CD4-positive, CD25-positive, alpha-beta regulatory T cell (primary cell): ENCODE results near the gene FAM219B. TPM values are rescaled to one million over a fixed set of nuclear protein-coding genes. Genes with fewer than 3 reads are reported as not detected.
A peak's percentile ranks its signal among the peaks of the same experiment; 100 is the strongest.
"Not testable (repeated sequence)": the region's sequence is repeated elsewhere in the genome, so short reads cannot be mapped to it uniquely, and the experiment has no call there.

ENCODE experiments used
- ATAC-seq, 2 donors: fragments of 150-1000 bp; cut with Tn5 transposase; one replicate each; pipeline ENCODE4 v1.10.0; 2021; ENCODE audit warnings: low read depth in 2 of 2, moderate number of reproducible peaks in 2 of 2, moderate library complexity in 1 of 2
- DNase-seq, 3 donors: peaks; one replicate each; pipeline versions ENCODE4 v3.0.0 to v3.0.0-alpha.2; 2012 to 2022; ENCODE audit warnings: mixed read lengths in 1 of 3
- H3K27ac ChIP-seq: one replicate; pipeline ENCODE4 v1.7.0; 2013; ENCODE audit warnings: mild to moderate bottlenecking, low read length; ENCODE audit not compliant: insufficient read depth, poor library complexity, severe bottlenecking
- H3K27me3 ChIP-seq: one replicate; pipeline ENCODE4 v1.7.0; 2013; ENCODE audit warnings: low read length; ENCODE audit not compliant: control insufficient read depth, insufficient read depth
- H3K36me3 ChIP-seq: one replicate; pipeline ENCODE4 v1.7.0; 2013; ENCODE audit warnings: mild to moderate bottlenecking, low read length, moderate library complexity; ENCODE audit not compliant: control insufficient read depth, insufficient read depth
- H3K4me1 ChIP-seq: 2 replicates; pipeline ENCODE4 v1.7.0; 2013; ENCODE audit warnings: mild to moderate bottlenecking, low read length; ENCODE audit not compliant: insufficient read depth, control insufficient read depth, poor library complexity, severe bottlenecking
- H3K4me3 ChIP-seq: one replicate; pipeline ENCODE4 v1.7.0; 2013; ENCODE audit warnings: low read depth, mild to moderate bottlenecking, low read length, moderate library complexity
- H3K9me3 ChIP-seq, 2 experiments: 1 replicate in 1 of 2; 2 replicates in 1 of 2; pipeline ENCODE4 v1.7.0; 2013; ENCODE audit warnings: low read length in 2 of 2, mild to moderate bottlenecking in 1 of 2, moderate library complexity in 1 of 2; ENCODE audit not compliant: control insufficient read depth in 2 of 2
- H3K27ac Mint-ChIP-seq, 3 donors: one replicate each; pipeline ENCODE4 v1.8.0; 2020 to 2022; ENCODE audit warnings: mild to moderate bottlenecking in 3 of 3, mixed read lengths in 3 of 3, moderate library complexity in 2 of 3
- H3K27me3 Mint-ChIP-seq: one replicate; pipeline ENCODE4 v1.8.0; 2022; ENCODE audit warnings: mild to moderate bottlenecking, mixed read lengths
- H3K36me3 Mint-ChIP-seq: one replicate; pipeline ENCODE4 v1.8.0; 2020; ENCODE audit warnings: mixed read lengths
- H3K4me1 Mint-ChIP-seq, 4 donors: one replicate each; pipeline ENCODE4 v1.8.0; 2020 to 2022; ENCODE audit warnings: mixed read lengths in 4 of 4, mild to moderate bottlenecking in 1 of 4
- H3K4me3 Mint-ChIP-seq, 4 donors: one replicate each; pipeline ENCODE4 v1.8.0; 2020 to 2022; ENCODE audit warnings: mild to moderate bottlenecking in 4 of 4, mixed read lengths in 4 of 4, moderate library complexity in 3 of 4
- H3K9me3 Mint-ChIP-seq, 7 donors: one replicate each; pipeline ENCODE4 v1.8.0; 2020 to 2022; ENCODE audit warnings: mixed read lengths in 7 of 7, mild to moderate bottlenecking in 3 of 7, moderate library complexity in 2 of 7
- polyA plus RNA-seq, 4 donors: library from polyadenylated mRNA; unstranded; fragments of 300-500 nt; fragmentation: Illumina TruSeq; gene quantifications; one replicate each; pipeline ENCODE4 v1.2.3, GENCODE V29; 2021
- total RNA-seq: library from RNA; stranded (reverse); gene quantifications from one replicate; pipeline ENCODE4 v1.2.3, GENCODE V29; 2022

The FAM219B gene
- total and polyA plus RNA-seq, 5 donors from 2014 or later: 22.0 to 79.7 (median 26.2) TPM

DNA sequence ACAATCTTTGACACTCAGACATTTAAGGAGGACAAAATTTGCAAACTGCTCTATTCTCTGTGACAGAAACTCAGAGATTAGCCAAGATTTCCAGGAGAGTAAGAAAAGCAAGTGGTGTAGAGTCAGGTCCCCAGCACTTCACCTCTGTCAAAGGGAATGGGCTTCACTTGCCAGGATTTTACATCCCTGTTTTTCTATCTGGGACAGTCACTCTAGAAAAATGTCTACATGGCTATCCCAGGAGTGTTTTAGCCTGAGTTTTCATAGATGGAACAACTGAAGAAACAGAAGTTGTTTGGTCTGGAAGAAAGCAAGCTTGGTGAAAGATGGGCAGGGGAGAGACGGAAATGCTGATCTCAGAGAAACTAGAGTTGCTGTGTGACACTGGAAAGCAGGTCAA is 3.0 kb downstream of the FAM219B start:
- Histone ChIP-seq H3K4me3 (no peak overlapping the region), H3K9me3 (no peaks in the 10 kb centered on the region), H3K27ac (no peak overlapping the region), H3K36me3 (peaks cover 38% of the 10 kb centered on the region), H3K4me1 (peaks cover 39% of the 10 kb centered on the region), H3K27me3 (no peaks in the 10 kb centered on the region)
- peak overlapping the region in 2 of 3 donors; percentile 12 to 98 for H3K27ac Mint-ChIP-seq
- DNase-seq (no peak), ATAC-seq (no peak)
- H3K4me3 Mint-ChIP-seq: peak overlapping the region; percentile 42 to 99 (median 62)
- no peaks in the 10 kb centered on the region for H3K9me3 Mint-ChIP-seq
- H3K27me3 Mint-ChIP-seq: no peaks in the 10 kb centered on the region
- peaks cover 26% of the 10 kb centered on the region for H3K36me3 Mint-ChIP-seq
- peaks cover 17 to 65% (median 38%) of the 10 kb centered on the region in 4 donors for H3K4me1 Mint-ChIP-seq

DNA sequence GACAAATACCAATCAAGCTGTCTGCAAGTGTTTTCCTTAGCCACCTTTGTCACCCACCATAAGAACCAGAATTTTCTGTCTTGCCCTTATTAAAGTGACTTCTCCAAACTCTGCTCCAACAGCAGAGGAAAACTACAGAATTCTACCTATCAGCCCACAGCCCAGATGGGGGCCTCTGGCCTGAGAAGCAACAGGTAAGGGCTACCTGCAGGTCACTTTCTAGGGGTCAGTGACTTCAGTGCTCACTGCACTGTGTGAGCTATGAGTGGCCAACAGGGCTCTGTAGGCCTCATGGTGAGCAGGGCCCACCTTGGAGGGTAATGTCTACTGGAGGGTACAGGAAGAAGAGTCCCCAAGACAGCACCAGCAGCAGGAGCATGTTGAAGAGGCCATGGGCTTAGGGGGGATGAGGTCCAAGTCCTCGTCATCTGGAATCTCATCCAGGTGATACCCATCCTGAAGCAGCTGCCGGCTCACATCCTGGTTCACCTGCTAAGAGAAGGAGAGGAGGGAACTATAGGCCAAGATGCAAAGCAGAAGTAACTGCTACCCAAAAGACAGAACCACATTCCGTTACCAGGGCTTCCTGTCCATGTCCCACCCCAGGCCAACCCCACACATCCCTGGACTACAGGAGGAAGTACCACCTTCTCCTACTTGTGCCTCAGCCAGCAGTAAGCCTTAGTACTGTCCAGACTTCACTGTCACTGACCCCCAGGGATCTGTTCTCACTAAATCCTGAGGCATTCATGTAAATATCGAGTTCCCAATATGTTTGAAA is 4.2 kb downstream of the FAM219B start:
- ATAC-seq: no peak
- Histone ChIP-seq H3K9me3 (no peaks in the 10 kb centered on the region), H3K36me3 (peaks cover 46% of the 10 kb centered on the region), H3K27ac (no peak overlapping the region), H3K4me1 (peaks cover 35% of the 10 kb centered on the region), H3K4me3 (no peak overlapping the region), H3K27me3 (no peaks in the 10 kb centered on the region)
- Mint-ChIP-seq H3K4me3 (peak overlapping the region in 3 of 4 donors; percentile 39 to 66 (median 60)), H3K9me3 (no peaks in the 10 kb centered on the region), H3K27ac (peak overlapping the region in 2 of 3 donors; percentile 77 to 84), H3K4me1 (peaks cover 17 to 65% (median 35%) of the 10 kb centered on the region in 4 donors), H3K27me3 (no peaks in the 10 kb centered on the region), H3K36me3 (peaks cover 26% of the 10 kb centered on the region)
- DNase-seq: no peak

DNA sequence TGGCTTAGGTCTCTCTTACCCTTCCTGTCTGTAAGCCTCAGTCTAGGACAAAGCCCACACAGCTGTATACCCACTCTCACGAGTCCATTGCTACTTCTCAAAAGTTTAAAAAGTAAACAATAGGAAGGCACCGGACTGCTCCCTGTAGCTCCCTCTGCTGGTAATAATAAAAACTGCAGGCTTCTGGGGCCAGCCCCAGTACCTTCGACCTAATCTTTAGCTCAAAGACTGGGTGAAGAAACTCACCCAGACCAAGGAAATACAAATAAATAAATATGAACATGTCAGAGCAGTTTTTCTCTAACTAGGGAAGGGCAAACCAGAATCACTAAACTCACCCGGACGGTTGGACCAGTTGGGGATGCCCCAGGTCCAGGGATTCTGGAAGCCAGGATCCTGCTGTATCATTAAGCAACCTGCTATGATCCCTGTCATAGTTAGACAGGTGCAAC is 5.0 kb downstream of the FAM219B start:
- peak overlapping the region; percentile 44 for H3K27ac ChIP-seq

DNA sequence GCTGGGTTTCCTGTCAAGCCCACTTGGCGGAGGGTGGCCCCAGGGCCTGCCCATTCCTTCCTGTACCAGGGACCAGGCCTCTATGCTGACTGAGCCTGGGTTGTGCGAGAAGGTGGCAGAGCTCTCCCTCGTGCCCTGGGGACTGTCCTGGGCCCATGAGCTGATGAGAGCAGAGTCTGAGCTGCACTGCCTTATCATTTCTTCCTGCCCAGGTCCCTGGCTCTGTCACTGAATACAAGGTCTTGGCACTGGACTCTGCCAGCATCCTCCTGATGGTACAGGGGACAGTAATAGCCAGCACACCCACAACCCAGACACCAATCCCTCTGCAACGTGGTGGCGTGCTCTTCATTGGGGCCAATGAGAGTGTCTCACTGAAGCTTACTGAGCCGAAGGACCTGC is 9.3 kb downstream of the FAM219B start:
- Mint-ChIP-seq H3K27ac (peak overlapping the region in 2 of 3 donors; percentile 23 to 82), H3K27me3 (no peaks in the 10 kb centered on the region), H3K4me3 (no peak overlapping the region), H3K9me3 (no peaks in the 10 kb centered on the region), H3K36me3 (peaks cover 30% of the 10 kb centered on the region), H3K4me1 (peaks cover 17 to 64% (median 24%) of the 10 kb centered on the region in 4 donors)
- ATAC-seq (no peak), DNase-seq (no peak)
- Histone ChIP-seq H3K27ac (peak overlapping the region; percentile 37), H3K9me3 (no peaks in the 10 kb centered on the region), H3K36me3 (peaks cover 39% of the 10 kb centered on the region), H3K4me3 (no peak overlapping the region), H3K4me1 (peaks cover 39% of the 10 kb centered on the region), H3K27me3 (no peaks in the 10 kb centered on the region)

More for the DNA sequence above, 5.0 kb downstream of the FAM219B start:
- ATAC-seq: peak; percentile 57 to 63
- peaks cover 28% of the 10 kb centered on the region for H3K36me3 Mint-ChIP-seq
- H3K9me3 Mint-ChIP-seq: no peaks in the 10 kb centered on the region
- Histone ChIP-seq H3K27me3 (no peaks in the 10 kb centered on the region), H3K4me3 (peak overlapping the region; percentile 13), H3K36me3 (peaks cover 53% of the 10 kb centered on the region), H3K9me3 (no peaks in the 10 kb centered on the region), H3K4me1 (peaks cover 30% of the 10 kb centered on the region)
- DNase-seq: peak; percentile 53 to 77 (median 74)
- no peaks in the 10 kb centered on the region for H3K27me3 Mint-ChIP-seq
- H3K4me3 Mint-ChIP-seq: peak overlapping the region in 2 of 4 donors; percentile 60 to 83
- H3K27ac Mint-ChIP-seq: peak overlapping the region; percentile 55 to 86 (median 84)
- H3K4me1 Mint-ChIP-seq: peaks cover 17 to 63% (median 29%) of the 10 kb centered on the region in 4 donors

DNA sequence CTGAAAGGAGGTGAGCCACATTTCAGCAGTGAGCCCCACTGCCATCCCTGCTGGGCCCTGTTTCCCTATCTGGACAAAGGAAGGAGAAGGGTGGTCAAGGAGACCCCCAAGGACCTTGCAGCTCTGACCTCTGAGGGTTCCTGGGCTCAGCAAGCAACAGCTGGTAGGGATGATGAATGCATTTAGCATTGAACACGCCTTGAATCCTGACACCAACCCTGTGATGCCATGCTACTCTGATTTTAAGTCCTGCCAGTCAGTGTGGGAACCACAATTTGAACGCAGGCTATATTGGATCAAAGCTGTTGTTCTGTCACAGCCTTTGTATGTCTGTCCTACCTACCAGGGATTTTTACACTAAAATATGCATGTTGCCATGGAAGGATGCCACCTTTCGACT is 10.3 kb downstream of the FAM219B start:
- Mint-ChIP-seq H3K4me3 (no peak overlapping the region), H3K27me3 (no peaks in the 10 kb centered on the region), H3K36me3 (peaks cover 29% of the 10 kb centered on the region), H3K9me3 (no peaks in the 10 kb centered on the region), H3K27ac (peak overlapping the region in 1 of 3 donors; percentile 82), H3K4me1 (peaks cover 8 to 64% (median 20%) of the 10 kb centered on the region in 4 donors)
- Histone ChIP-seq H3K36me3 (peaks cover 39% of the 10 kb centered on the region), H3K27ac (peak overlapping the region; percentile 52), H3K4me3 (no peak overlapping the region), H3K9me3 (no peaks in the 10 kb centered on the region), H3K27me3 (no peaks in the 10 kb centered on the region), H3K4me1 (peaks cover 35% of the 10 kb centered on the region)
- ATAC-seq (no peak), DNase-seq (no peak)

DNA sequence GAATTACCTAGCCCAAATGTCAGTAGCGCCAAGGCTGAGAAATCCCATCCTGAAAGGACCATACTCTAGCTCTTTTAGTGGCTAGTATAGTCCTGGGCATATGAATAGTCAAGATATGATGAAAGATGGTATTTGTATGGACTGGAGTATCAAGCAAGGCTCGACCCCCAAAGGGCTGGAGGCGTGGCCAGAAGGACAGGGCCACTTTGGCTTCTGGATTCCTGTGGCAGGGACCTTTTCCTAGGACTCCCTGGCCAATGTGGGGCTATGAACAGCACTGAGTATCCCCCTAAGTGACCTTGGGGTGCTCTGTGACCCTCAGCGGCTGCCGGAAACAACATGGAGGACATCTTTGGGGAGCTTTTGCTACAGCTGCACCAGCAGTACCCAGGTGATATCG is 10.8 kb downstream of the FAM219B start:
- Histone ChIP-seq H3K36me3 (peaks cover 39% of the 10 kb centered on the region), H3K27me3 (no peaks in the 10 kb centered on the region), H3K27ac (peak overlapping the region; percentile 52), H3K9me3 (no peaks in the 10 kb centered on the region), H3K4me3 (no peak overlapping the region), H3K4me1 (peaks cover 35% of the 10 kb centered on the region)
- Mint-ChIP-seq H3K36me3 (peaks cover 28% of the 10 kb centered on the region), H3K9me3 (no peaks in the 10 kb centered on the region), H3K27me3 (no peaks in the 10 kb centered on the region), H3K4me1 (peaks cover 8 to 64% (median 23%) of the 10 kb centered on the region in 4 donors), H3K4me3 (peak overlapping the region in 1 of 4 donors; percentile 54), H3K27ac (peak overlapping the region; percentile 46 to 75 (median 63))
- ATAC-seq (no peak), DNase-seq (no peak)

DNA sequence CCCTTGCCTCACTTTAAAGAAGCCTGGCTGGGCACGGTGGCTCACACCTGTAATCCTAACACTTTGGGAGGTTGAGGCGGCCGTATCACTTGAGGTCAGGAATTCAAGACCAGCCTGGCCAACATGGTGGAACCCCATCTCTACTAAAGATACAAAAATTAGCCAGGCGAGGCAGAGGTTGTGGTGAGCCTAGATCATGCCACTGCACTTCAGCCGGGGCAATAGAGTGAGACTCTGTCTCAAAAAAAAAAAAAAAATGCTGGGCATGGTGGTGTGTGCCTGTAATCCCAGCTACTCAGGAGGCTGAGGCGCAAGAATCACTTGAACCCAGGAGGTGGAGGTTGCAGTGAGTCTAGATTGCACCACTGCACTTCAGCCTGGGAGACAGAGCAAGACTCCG is 12.3 kb downstream of the FAM219B start:
- H3K4me3 ChIP-seq, H3K27me3 ChIP-seq, H3K9me3 ChIP-seq, ATAC-seq, H3K27me3 Mint-ChIP-seq, DNase-seq, H3K9me3 Mint-ChIP-seq: not testable (repeated sequence)
- Histone ChIP-seq H3K36me3 (peaks cover 28% of the 10 kb centered on the region), H3K27ac (peak overlapping the region; percentile 65), H3K4me1 (peaks cover 48% of the 10 kb centered on the region)
- peak overlapping the region in 2 of 4 donors; percentile 16 to 84 for H3K4me3 Mint-ChIP-seq
- H3K4me1 Mint-ChIP-seq: peaks cover 18 to 71% (median 32%) of the 10 kb centered on the region in 4 donors
- peaks cover 25% of the 10 kb centered on the region for H3K36me3 Mint-ChIP-seq
- peak overlapping the region in 1 of 3 donors; percentile 92 for H3K27ac Mint-ChIP-seq
